ENCODE data around the gene FST. TPM values are rescaled to one million over a fixed set of nuclear protein-coding genes. Genes with fewer than 3 reads are reported as not detected.

Gene FST
- total and polyA plus RNA-seq, 5 experiments from 2014 or later = 0.30 to 0.96 (median 0.38) TPM; not detected in 1

- peaks cover 0 to 7% (median 0%) of the 10 kb centered on the region in 3 donors for H3K36me3 Mint-ChIP-seq
- POLR2A ChIA-PET = no interaction called here
- no peak overlapping the region for H3K4me3 Mint-ChIP-seq
- no peaks in the 10 kb centered on the region for H3K4me1 Mint-ChIP-seq
- H3K9me3 Mint-ChIP-seq = peaks cover 0 to 12% (median 3%) of the 10 kb centered on the region in 9 donors
- peaks cover 26 to 54% (median 36%) of the 10 kb centered on the region in 5 donors for H3K27me3 Mint-ChIP-seq
- no peak overlapping the region for H3K27ac Mint-ChIP-seq
- ATAC-seq (no peak), DNase-seq (no peak)
Measured at GRCh38 chr5:53490747-53491146, 10.3 kb downstream of the FST start.

- Mint-ChIP-seq H3K4me1 (no peaks in the 10 kb centered on the region), H3K27ac (no peak overlapping the region), H3K9me3 (peaks cover 0 to 14% (median 4%) of the 10 kb centered on the region in 9 donors), H3K27me3 (peaks cover 10 to 43% (median 25%) of the 10 kb centered on the region in 5 donors), H3K4me3 (no peak overlapping the region), H3K36me3 (peaks cover 0 to 4% (median 0%) of the 10 kb centered on the region in 3 donors)
- ATAC-seq (no peak), DNase-seq (no peak)
- POLR2A ChIA-PET = no interaction called here
Measured at GRCh38 chr5:53501054-53501453, 20.6 kb downstream of the FST start.

DNA sequence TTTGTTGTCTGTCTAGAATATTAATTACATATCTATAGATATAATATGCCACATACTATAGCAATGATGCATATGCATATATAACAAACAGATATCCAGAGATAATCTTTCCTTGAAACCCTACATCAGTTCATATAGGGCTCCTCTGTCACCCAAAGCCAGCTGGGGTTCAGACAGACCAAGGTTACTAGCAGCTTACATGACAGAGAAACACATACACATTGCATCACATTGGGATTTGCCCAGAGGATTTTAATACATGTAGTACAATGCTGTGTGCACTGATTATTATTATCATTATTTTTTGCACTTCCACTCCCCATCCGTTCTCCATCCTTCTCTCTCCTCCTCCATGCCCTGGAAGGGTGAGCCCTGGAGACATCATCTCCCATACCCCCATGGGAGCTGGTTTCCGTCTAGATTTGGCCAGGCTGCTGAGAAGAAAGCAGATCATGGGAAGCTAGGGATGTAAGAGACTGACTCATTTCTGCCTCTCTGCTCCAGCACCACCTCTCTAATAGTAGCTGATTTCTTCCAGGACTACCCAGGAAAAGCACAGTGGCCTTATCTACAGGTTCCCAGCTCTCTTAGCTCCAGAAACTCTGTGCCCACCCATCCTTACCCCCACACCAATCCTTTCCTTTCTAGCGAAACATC lies 23.3 kb downstream of the FST start:
- ATAC-seq = no peak

DNA sequence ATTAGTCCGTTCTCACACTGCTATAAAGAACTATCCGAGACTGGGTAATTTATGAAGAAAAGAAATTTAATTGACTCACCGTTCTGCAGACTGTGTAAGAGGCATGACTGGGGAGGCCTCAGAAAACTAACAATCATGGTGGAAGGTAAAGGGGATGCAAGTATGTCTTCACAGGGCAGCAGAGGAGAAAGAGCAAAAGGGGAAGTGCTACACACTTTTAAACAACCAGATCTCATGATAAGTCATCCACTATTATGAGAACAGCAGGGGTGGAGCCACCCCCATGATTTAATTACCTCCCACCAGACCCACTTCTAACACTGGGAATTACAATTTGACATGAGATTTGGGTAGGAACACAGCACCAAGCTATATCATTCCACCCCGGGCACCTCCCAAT lies 26.6 kb downstream of the FST start:
- H3K27ac Mint-ChIP-seq = no peak overlapping the region
- H3K27me3 Mint-ChIP-seq = peaks cover 3 to 22% (median 16%) of the 10 kb centered on the region in 5 donors
- no peak overlapping the region for H3K4me3 Mint-ChIP-seq
- POLR2A ChIA-PET = no interaction called here
- H3K9me3 Mint-ChIP-seq = peaks cover 13 to 46% (median 25%) of the 10 kb centered on the region in 9 donors
- no peaks in the 10 kb centered on the region for H3K4me1 Mint-ChIP-seq
- ATAC-seq = no peak
- H3K36me3 Mint-ChIP-seq = peaks cover 0 to 27% (median 0%) of the 10 kb centered on the region in 3 donors
- no peak for DNase-seq

More for the DNA sequence above, 23.3 kb downstream of the FST start:
- Mint-ChIP-seq H3K4me1 (no peaks in the 10 kb centered on the region), H3K36me3 (peaks cover 0 to 5% (median 0%) of the 10 kb centered on the region in 3 donors), H3K27ac (no peak overlapping the region), H3K9me3 (peaks cover 0 to 18% (median 3%) of the 10 kb centered on the region in 9 donors), H3K4me3 (no peak overlapping the region), H3K27me3 (peaks cover 10 to 37% (median 18%) of the 10 kb centered on the region in 5 donors)
- POLR2A ChIA-PET = no interaction called here
- DNase-seq = no peak

DNA sequence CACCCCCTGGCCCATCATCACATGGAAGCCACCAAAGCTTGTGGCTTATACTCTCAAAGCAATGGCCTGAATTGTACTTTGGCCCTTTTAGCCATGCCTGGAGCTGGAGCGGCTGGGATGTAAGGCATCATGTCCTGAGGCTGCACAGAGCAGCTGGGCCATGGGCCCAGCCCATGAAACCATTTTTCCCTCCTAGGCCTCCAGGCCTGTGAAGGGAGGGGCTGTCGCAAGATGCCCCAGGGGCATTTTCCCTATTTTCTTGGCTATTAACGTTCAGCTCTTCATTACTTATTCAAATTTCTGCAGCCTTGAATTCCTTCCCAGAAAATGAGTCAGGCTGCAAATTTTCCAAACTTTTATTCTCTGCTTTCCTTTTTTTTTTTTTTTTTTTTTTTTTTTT lies 27.7 kb downstream of the FST start:
- ATAC-seq (no peak), DNase-seq (no peak)
- no peaks in the 10 kb centered on the region for H3K4me1 Mint-ChIP-seq
- POLR2A ChIA-PET = no interaction called here
- peaks cover 13 to 52% (median 26%) of the 10 kb centered on the region in 9 donors for H3K9me3 Mint-ChIP-seq
- H3K4me3 Mint-ChIP-seq = no peak overlapping the region
- peaks cover 0 to 20% (median 9%) of the 10 kb centered on the region in 5 donors for H3K27me3 Mint-ChIP-seq
- no peak overlapping the region for H3K27ac Mint-ChIP-seq
- H3K36me3 Mint-ChIP-seq = peaks cover 0 to 27% (median 0%) of the 10 kb centered on the region in 3 donors

- H3K27ac Mint-ChIP-seq = no peak overlapping the region
- H3K4me3 Mint-ChIP-seq = no peak overlapping the region
- H3K9me3 Mint-ChIP-seq = peaks cover 13 to 44% (median 26%) of the 10 kb centered on the region in 9 donors
- POLR2A ChIA-PET = no interaction called here
- H3K27me3 Mint-ChIP-seq = peaks cover 2 to 15% (median 7%) of the 10 kb centered on the region in 5 donors
- no peaks in the 10 kb centered on the region for H3K4me1 Mint-ChIP-seq
- ATAC-seq = no peak
- no peak for DNase-seq
- H3K36me3 Mint-ChIP-seq = peaks cover 0 to 27% (median 0%) of the 10 kb centered on the region in 3 donors
Measured at GRCh38 chr5:53512539-53512938, 32.1 kb downstream of the FST start.

DNA sequence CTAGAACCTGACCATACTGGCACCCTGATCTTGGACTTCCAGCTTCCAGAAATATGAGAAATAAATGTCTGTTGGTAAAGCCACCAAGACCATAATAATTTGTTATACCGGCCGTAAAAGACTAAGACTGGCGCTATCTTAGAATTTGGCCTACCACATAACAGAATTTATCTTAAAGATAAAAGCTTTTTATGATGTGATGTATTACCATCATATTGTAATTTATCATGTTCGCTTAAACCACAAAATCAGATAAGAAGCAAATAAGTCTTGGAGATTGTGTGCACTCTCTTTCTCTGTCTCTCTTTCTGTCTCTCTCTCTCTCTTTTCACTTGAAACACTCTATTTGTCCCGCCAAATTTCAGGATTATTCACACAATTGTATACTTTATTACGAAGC lies 35.6 kb downstream of the FST start:
- ATAC-seq (no peak), DNase-seq (no peak)
- POLR2A ChIA-PET = no interaction called here
- Mint-ChIP-seq H3K27ac (no peak overlapping the region), H3K9me3 (peaks cover 5 to 27% (median 12%) of the 10 kb centered on the region in 9 donors), H3K4me1 (no peaks in the 10 kb centered on the region), H3K4me3 (no peak overlapping the region), H3K27me3 (peaks cover 2 to 25% (median 7%) of the 10 kb centered on the region in 5 donors), H3K36me3 (peaks cover 0 to 3% (median 0%) of the 10 kb centered on the region in 3 donors)

DNA sequence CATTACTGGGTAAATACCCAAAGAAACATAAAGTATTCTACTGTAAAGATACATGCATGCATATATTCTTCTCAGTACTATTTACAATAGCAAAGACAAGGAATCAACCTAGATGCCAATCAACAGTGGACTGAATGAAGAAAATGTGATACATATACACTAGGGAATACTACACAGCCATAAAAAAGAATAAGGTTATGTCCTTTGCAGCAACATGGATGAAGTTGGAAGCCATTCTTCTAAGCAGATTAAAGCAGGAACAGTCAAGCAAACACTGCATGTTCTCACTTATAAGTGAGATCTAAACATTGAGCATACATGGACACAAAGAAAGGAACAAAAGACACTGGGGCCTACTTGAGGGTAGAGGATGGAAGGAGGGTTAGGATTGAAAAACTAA lies 40.4 kb downstream of the FST start:
- ATAC-seq = no peak
- Mint-ChIP-seq H3K36me3 (peaks cover 0 to 4% (median 0%) of the 10 kb centered on the region in 3 donors), H3K27ac (no peak overlapping the region), H3K9me3 (peaks cover 0 to 21% (median 6%) of the 10 kb centered on the region in 9 donors), H3K4me1 (no peaks in the 10 kb centered on the region), H3K27me3 (peaks cover 0 to 16% (median 4%) of the 10 kb centered on the region in 5 donors), H3K4me3 (no peak overlapping the region)
- no peak for DNase-seq
- POLR2A ChIA-PET = no interaction called here

Other genes with a start within 250 kb of the FST start
- 10 to 100 TPM; 30.6 to 33.8 TPM for gene NDUFS4, start 80.0 kb downstream of the FST start, total RNA-seq
- gene NDUFS4, start 80.0 kb downstream of the FST start, polyA plus RNA-seq = 100 to 1,000 TPM in 2 of 3 donors, 10 to 100 TPM in 1; 99.4 to 106 (median 103) TPM